Activated CD8-positive, alpha-beta T cell treated with anti-CD3 and anti-CD28 coated beads, Interleukin-2, amount 10 ng/mL, durations not matched to agents 7 days and 5 days (primary cell): ENCODE results near the gene FOXRED1. TPM values are rescaled to one million over a fixed set of nuclear protein-coding genes. Genes with fewer than 3 reads are reported as not detected.
A peak's percentile ranks its signal among the peaks of the same experiment; 100 is the strongest.
"Not testable (repeated sequence)": the region's sequence is repeated elsewhere in the genome, so short reads cannot be mapped to it uniquely, and the experiment has no call there.

Experiments
- ATAC-seq: fragments of 150-1000 bp; cut with Tn5 transposase; one replicate; pipeline ENCODE4 v1.10.0; 2021; ENCODE audit warnings: moderate library complexity
- CTCF ChIA-PET: fragments of 350-600 bp; sonication (Branson Sonifier 250); formaldehyde crosslinking; loops from one replicate; lab custom pipeline; 2021; ENCODE audit warnings: antibody characterized with exemption; lab: Charles Lee
- POLR2A ChIA-PET: fragments of 350-600 bp; sonication (Branson Sonifier 250); formaldehyde crosslinking; loops from one replicate; lab custom pipeline; 2021; ENCODE audit warnings: antibody characterized with exemption; lab: Charles Lee
- DNase-seq: peaks from one replicate; pipeline ENCODE4 v3.0.0-alpha.2; 2020
- H3K27ac Mint-ChIP-seq: one replicate; pipeline ENCODE4 v1.8.0; 2021; ENCODE audit warnings: mild to moderate bottlenecking, mixed read lengths
- H3K27me3 Mint-ChIP-seq: one replicate; pipeline ENCODE4 v1.8.0; 2021; ENCODE audit warnings: low read depth, mixed read lengths
- H3K36me3 Mint-ChIP-seq: one replicate; pipeline ENCODE4 v1.8.0; 2021; ENCODE audit warnings: low read depth, mixed read lengths
- H3K4me1 Mint-ChIP-seq: one replicate; pipeline ENCODE4 v1.8.0; 2021; ENCODE audit warnings: low read depth, mixed read lengths
- H3K4me3 Mint-ChIP-seq: one replicate; pipeline ENCODE4 v1.8.0; 2021; ENCODE audit warnings: mild to moderate bottlenecking, mixed read lengths
- H3K9me3 Mint-ChIP-seq: one replicate; pipeline ENCODE4 v1.8.0; 2022; ENCODE audit warnings: mixed read lengths; ENCODE audit not compliant: insufficient read depth
- total RNA-seq, 2 experiments: library from RNA; stranded (reverse); gene quantifications; one replicate each; pipeline ENCODE4 v1.2.3, GENCODE V29; 2021

The FOXRED1 gene
- total RNA-seq, 2 experiments from 2014 or later = 46.5 to 50.4 TPM

- no peak overlapping the region for H3K4me3 Mint-ChIP-seq
- CTCF ChIA-PET = no interaction called here
- DNase-seq (no peak), ATAC-seq (no peak)
- POLR2A ChIA-PET = no interaction called here
- H3K36me3 Mint-ChIP-seq = peaks cover 20% of the 10 kb centered on the region
- H3K27ac Mint-ChIP-seq = no peak overlapping the region
- H3K4me1 Mint-ChIP-seq = no peaks in the 10 kb centered on the region
- no peaks in the 10 kb centered on the region for H3K27me3 Mint-ChIP-seq
- H3K9me3 Mint-ChIP-seq = no peaks in the 10 kb centered on the region
Measured at GRCh38 chr11:126253265-126253664, 15.7 kb upstream of the FOXRED1 start.

GRCh38 chr11:126254819-126255218 lies 14.1 kb upstream of the FOXRED1 start:
- Mint-ChIP-seq H3K27me3 (no peaks in the 10 kb centered on the region), H3K4me3 (no peak overlapping the region), H3K27ac (no peak overlapping the region), H3K9me3 (no peaks in the 10 kb centered on the region), H3K4me1 (no peaks in the 10 kb centered on the region), H3K36me3 (peaks cover 22% of the 10 kb centered on the region)
- ATAC-seq = no peak
- no peak for DNase-seq
- ChIA-PET POLR2A (interaction anchor here (0.9 kb wide), 1 partner anchor 15 kb away, joined by 3 read pairs; no protein-coding TSS in a partner anchor), CTCF (no interaction called here)

- H3K4me3 Mint-ChIP-seq, H3K9me3 Mint-ChIP-seq, DNase-seq, H3K27me3 Mint-ChIP-seq, H3K27ac Mint-ChIP-seq, CTCF ChIA-PET, H3K4me1 Mint-ChIP-seq, POLR2A ChIA-PET, ATAC-seq: not testable (repeated sequence)
- H3K36me3 Mint-ChIP-seq = peaks cover 23% of the 10 kb centered on the region
Measured at GRCh38 chr11:126255507-126255906, 13.4 kb upstream of the FOXRED1 start.

- no peak overlapping the region for H3K4me3 Mint-ChIP-seq
- DNase-seq (no peak), ATAC-seq (no peak)
- ChIA-PET CTCF (no interaction called here), POLR2A (no interaction called here)
- H3K36me3 Mint-ChIP-seq = peaks cover 28% of the 10 kb centered on the region
- H3K9me3 Mint-ChIP-seq = no peaks in the 10 kb centered on the region
- H3K27me3 Mint-ChIP-seq = no peaks in the 10 kb centered on the region
- no peak overlapping the region for H3K27ac Mint-ChIP-seq
- no peaks in the 10 kb centered on the region for H3K4me1 Mint-ChIP-seq
Measured at GRCh38 chr11:126256216-126256615, 12.7 kb upstream of the FOXRED1 start.

GRCh38 chr11:126257144-126257543 lies 11.8 kb upstream of the FOXRED1 start:
- Mint-ChIP-seq H3K4me3 (no peak overlapping the region), H3K36me3 (peaks cover 32% of the 10 kb centered on the region), H3K27ac (no peak overlapping the region), H3K4me1 (no peaks in the 10 kb centered on the region), H3K27me3 (no peaks in the 10 kb centered on the region), H3K9me3 (no peaks in the 10 kb centered on the region)
- ATAC-seq = no peak
- ChIA-PET CTCF (no interaction called here), POLR2A (no interaction called here)
- no peak for DNase-seq

- Mint-ChIP-seq H3K4me1 (no peaks in the 10 kb centered on the region), H3K4me3 (no peak overlapping the region), H3K36me3 (peaks cover 32% of the 10 kb centered on the region), H3K9me3 (no peaks in the 10 kb centered on the region), H3K27me3 (no peaks in the 10 kb centered on the region), H3K27ac (no peak overlapping the region)
- ATAC-seq = no peak
- ChIA-PET CTCF (no interaction called here), POLR2A (no interaction called here)
- DNase-seq = no peak
Measured at GRCh38 chr11:126257764-126258163, 11.2 kb upstream of the FOXRED1 start.

GRCh38 chr11:126262216-126262615 lies 6.7 kb upstream of the FOXRED1 start:
- DNase-seq (no peak), ATAC-seq (no peak)
- H3K27ac Mint-ChIP-seq = no peak overlapping the region
- H3K9me3 Mint-ChIP-seq = no peaks in the 10 kb centered on the region
- CTCF ChIA-PET = interaction anchor here (1.1 kb wide), 1 partner anchor 11 kb away, joined by 3 read pairs; no protein-coding TSS in a partner anchor
- peaks cover 67% of the 10 kb centered on the region for H3K36me3 Mint-ChIP-seq
- POLR2A ChIA-PET = interaction anchor here (1.3 kb wide), 1 partner anchor 19 kb away, joined by 4 read pairs; no protein-coding TSS in a partner anchor
- H3K4me3 Mint-ChIP-seq = no peak overlapping the region
- no peaks in the 10 kb centered on the region for H3K27me3 Mint-ChIP-seq
- peaks cover 8% of the 10 kb centered on the region for H3K4me1 Mint-ChIP-seq

GRCh38 chr11:126263489-126263888 lies 5.5 kb upstream of the FOXRED1 start:
- H3K36me3 Mint-ChIP-seq = peaks cover 74% of the 10 kb centered on the region
- POLR2A ChIA-PET = interaction anchor here (1.0 to 1.3 kb wide), 2 partner anchors 18 to 52 kb away, joined by 3 to 4 read pairs; partner anchors contain the start of genes FAM118B and RPUSD4
- ATAC-seq = no peak
- no peak overlapping the region for H3K27ac Mint-ChIP-seq
- no peak for DNase-seq
- H3K27me3 Mint-ChIP-seq = no peaks in the 10 kb centered on the region
- no peak overlapping the region for H3K4me3 Mint-ChIP-seq
- peaks cover 17% of the 10 kb centered on the region for H3K4me1 Mint-ChIP-seq
- H3K9me3 Mint-ChIP-seq = no peaks in the 10 kb centered on the region
- CTCF ChIA-PET = no interaction called here

GRCh38 chr11:126265811-126266210 lies 3.1 kb upstream of the FOXRED1 start:
- ChIA-PET CTCF (no interaction called here), POLR2A (no interaction called here)
- H3K4me1 Mint-ChIP-seq = peaks cover 34% of the 10 kb centered on the region
- H3K4me3 Mint-ChIP-seq = no peak overlapping the region
- no peaks in the 10 kb centered on the region for H3K27me3 Mint-ChIP-seq
- peak overlapping the region; percentile 11 for H3K27ac Mint-ChIP-seq
- no peaks in the 10 kb centered on the region for H3K9me3 Mint-ChIP-seq
- DNase-seq (no peak), ATAC-seq (no peak)
- peaks cover 64% of the 10 kb centered on the region for H3K36me3 Mint-ChIP-seq

GRCh38 chr11:126267650-126268049 lies 1.3 kb upstream of the FOXRED1 start:
- CTCF ChIA-PET = interaction anchor here (1.3 to 1.4 kb wide), 2 partner anchors 15 to 74 kb away, joined by 3 to 4 read pairs; partner anchors contain the start of gene TIRAP
- Mint-ChIP-seq H3K9me3 (no peaks in the 10 kb centered on the region), H3K27me3 (no peaks in the 10 kb centered on the region), H3K27ac (peak overlapping the region; percentile 95), H3K36me3 (peaks cover 62% of the 10 kb centered on the region), H3K4me1 (peaks cover 43% of the 10 kb centered on the region), H3K4me3 (peak overlapping the region; percentile 92)
- POLR2A ChIA-PET = interaction anchor here (1.5 to 6.4 kb wide), 3 partner anchors 14 to 198 kb away, joined by 3 to 52 read pairs (median 10); partner anchors contain the start of genes FAM118B, RPUSD4 and TIRAP
- no peak for ATAC-seq
- no peak for DNase-seq

GRCh38 chr11:126268361-126268707 lies 620 bp upstream of the FOXRED1 start:
- no peaks in the 10 kb centered on the region for H3K27me3 Mint-ChIP-seq
- peaks cover 45% of the 10 kb centered on the region for H3K4me1 Mint-ChIP-seq
- peak; percentile 2 for ATAC-seq
- H3K27ac Mint-ChIP-seq = peak overlapping the region; percentile 95
- ChIA-PET POLR2A (interaction anchor here (0.5 to 6.4 kb wide), 6 partner anchors 14 to 1336 kb away, joined by 3 to 52 read pairs (median 5); partner anchors contain the start of genes DCPS, FAM118B, RPUSD4 and TIRAP), CTCF (interaction anchor here (1.1 to 1.4 kb wide), 3 partner anchors 14 to 74 kb away, joined by 3 to 4 read pairs (median 4); partner anchors contain the start of gene TIRAP)
- H3K4me3 Mint-ChIP-seq = peak overlapping the region; percentile 92
- no peaks in the 10 kb centered on the region for H3K9me3 Mint-ChIP-seq
- H3K36me3 Mint-ChIP-seq = peaks cover 63% of the 10 kb centered on the region
- no peak for DNase-seq

GRCh38 chr11:126277322-126277721 lies 8.4 kb downstream of the FOXRED1 start:
- ATAC-seq (no peak), DNase-seq (no peak)
- Mint-ChIP-seq H3K27me3 (no peaks in the 10 kb centered on the region), H3K27ac (no peak overlapping the region), H3K36me3 (peaks cover 58% of the 10 kb centered on the region), H3K9me3 (no peaks in the 10 kb centered on the region), H3K4me3 (no peak overlapping the region), H3K4me1 (peaks cover 35% of the 10 kb centered on the region)
- ChIA-PET POLR2A (no interaction called here), CTCF (no interaction called here)
